Endothelial cell of umbilical vein (primary cell): ENCODE results near the gene LAMB1.

Source experiments
- CTCF ChIP-seq, 2 donors: IDR thresholded peaks; 1 replicate in 1 of 2; 2 replicates in 1 of 2; pipeline ENCODE4 v1.5.1; 2011; ENCODE audit warnings: low read length in 2 of 2, mild to moderate bottlenecking in 2 of 2, moderate library complexity in 2 of 2, control low read depth in 1 of 2, inconsistent platforms in 1 of 2, low read depth in 1 of 2; ENCODE audit not compliant: insufficient read depth in 1 of 2; ENCODE audit errors: extremely low read depth in 1 of 2
- EZH2 ChIP-seq: IDR thresholded peaks from 2 replicates; pipeline ENCODE4 v1.6.1; 2012; ENCODE audit warnings: borderline replicate concordance, low read depth, mild to moderate bottlenecking, moderate library complexity, low read length, inconsistent platforms; ENCODE audit not compliant: severe bottlenecking
- FOS ChIP-seq: IDR thresholded peaks from 2 replicates; pipeline ENCODE4 v1.6.1; 2011; ENCODE audit warnings: mild to moderate bottlenecking, low read length, moderate library complexity, borderline replicate concordance; ENCODE audit not compliant: insufficient read depth
- JUN ChIP-seq: IDR thresholded peaks from 2 replicates; pipeline ENCODE4 v1.6.1; 2011; ENCODE audit warnings: borderline replicate concordance, low read depth; ENCODE audit not compliant: insufficient read length, insufficient read depth
- POLR2A ChIP-seq: IDR thresholded peaks from 2 replicates; pipeline ENCODE4 v1.6.1; 2012; ENCODE audit warnings: low read depth, mild to moderate bottlenecking, control low read depth, low read length
- POLR2AphosphoS5 ChIP-seq: IDR thresholded peaks from 2 replicates; pipeline ENCODE4 v1.6.1; 2012; ENCODE audit warnings: low read depth, mild to moderate bottlenecking, control low read depth, low read length, moderate library complexity; ENCODE audit not compliant: insufficient read depth

GRCh38 chr7:107931740-107932515 is 71.0 kb downstream of the LAMB1 start:
- TF ChIP-seq CTCF (IDR thresholded peaks at IDR 0.05; ENCODE audit: extremely low read depth in 1 of 2, insufficient read depth in 1 of 2, low read depth in 1 of 2, low read length in 2 of 2) (no peak), POLR2A (no peak), EZH2 (no peak), POLR2AphosphoS5 (no peak), JUN (no peak), FOS (no peak)
